ENCODE results near the gene GPSM3. TPM values are rescaled to one million over a fixed set of nuclear protein-coding genes. Genes with fewer than 3 reads are reported as not detected.
"Not testable (repeated sequence)": the region's sequence is repeated elsewhere in the genome, so short reads cannot be mapped to it uniquely, and the experiment has no call there.

Gene GPSM3
- polyA plus RNA-seq, 1 experiment: 13.3 TPM

DNA sequence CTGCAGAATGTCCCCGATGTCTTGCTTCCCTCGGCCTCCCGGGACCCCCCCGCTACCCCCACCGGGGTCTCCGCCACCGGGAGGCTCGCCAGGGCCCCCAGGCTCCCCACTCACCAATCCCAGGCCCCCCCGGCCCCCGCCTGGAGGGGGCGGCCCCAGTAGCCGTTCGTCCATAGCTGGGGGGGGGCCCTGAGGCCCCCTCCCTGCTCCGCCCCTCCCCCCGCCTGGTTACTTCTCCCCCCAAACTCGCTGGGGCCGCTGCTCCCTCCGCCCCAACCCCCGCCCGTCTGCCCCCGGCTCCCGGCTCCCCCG, 2.7 kb downstream of the GPSM3 start:
- peak overlapping the region; percentile 74 for H3K4me3 ChIP-seq (ENCODE audit: low read depth, low read length)
- peaks cover 3% of the 10 kb centered on the region; the same call in 1 of the 2 replicates for H3K36me3 ChIP-seq (ENCODE audit: control insufficient read depth, insufficient read depth, low read length)
- TF ChIP-seq, protein P1, sequence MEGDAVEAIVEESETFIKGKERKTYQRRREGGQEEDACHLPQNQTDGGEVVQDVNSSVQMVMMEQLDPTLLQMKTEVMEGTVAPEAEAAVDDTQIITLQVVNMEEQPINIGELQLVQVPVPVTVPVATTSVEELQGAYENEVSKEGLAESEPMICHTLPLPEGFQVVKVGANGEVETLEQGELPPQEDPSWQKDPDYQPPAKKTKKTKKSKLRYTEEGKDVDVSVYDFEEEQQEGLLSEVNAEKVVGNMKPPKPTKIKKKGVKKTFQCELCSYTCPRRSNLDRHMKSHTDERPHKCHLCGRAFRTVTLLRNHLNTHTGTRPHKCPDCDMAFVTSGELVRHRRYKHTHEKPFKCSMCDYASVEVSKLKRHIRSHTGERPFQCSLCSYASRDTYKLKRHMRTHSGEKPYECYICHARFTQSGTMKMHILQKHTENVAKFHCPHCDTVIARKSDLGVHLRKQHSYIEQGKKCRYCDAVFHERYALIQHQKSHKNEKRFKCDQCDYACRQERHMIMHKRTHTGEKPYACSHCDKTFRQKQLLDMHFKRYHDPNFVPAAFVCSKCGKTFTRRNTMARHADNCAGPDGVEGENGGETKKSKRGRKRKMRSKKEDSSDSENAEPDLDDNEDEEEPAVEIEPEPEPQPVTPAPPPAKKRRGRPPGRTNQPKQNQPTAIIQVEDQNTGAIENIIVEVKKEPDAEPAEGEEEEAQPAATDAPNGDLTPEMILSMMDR (IDR thresholded peaks at IDR 0.05; ENCODE audit: insufficient read depth, low read depth, low read length): no peak
- no peak for DNase-seq (ENCODE audit: low read depth)
- H3K27me3 ChIP-seq (ENCODE audit: control insufficient read depth, insufficient read depth, low read length): no peaks in the 10 kb centered on the region
- POLR2A ChIA-PET: interaction anchor here (0.8 kb wide), 1 partner anchor 12 kb away, joined by 6 read pairs; no protein-coding TSS in a partner anchor
- CTCF ChIA-PET: interaction anchor here (1.8 to 2.1 kb wide), 2 partner anchors 13 to 71 kb away, joined by 7 to 8 read pairs; no protein-coding TSS in a partner anchor

DNA sequence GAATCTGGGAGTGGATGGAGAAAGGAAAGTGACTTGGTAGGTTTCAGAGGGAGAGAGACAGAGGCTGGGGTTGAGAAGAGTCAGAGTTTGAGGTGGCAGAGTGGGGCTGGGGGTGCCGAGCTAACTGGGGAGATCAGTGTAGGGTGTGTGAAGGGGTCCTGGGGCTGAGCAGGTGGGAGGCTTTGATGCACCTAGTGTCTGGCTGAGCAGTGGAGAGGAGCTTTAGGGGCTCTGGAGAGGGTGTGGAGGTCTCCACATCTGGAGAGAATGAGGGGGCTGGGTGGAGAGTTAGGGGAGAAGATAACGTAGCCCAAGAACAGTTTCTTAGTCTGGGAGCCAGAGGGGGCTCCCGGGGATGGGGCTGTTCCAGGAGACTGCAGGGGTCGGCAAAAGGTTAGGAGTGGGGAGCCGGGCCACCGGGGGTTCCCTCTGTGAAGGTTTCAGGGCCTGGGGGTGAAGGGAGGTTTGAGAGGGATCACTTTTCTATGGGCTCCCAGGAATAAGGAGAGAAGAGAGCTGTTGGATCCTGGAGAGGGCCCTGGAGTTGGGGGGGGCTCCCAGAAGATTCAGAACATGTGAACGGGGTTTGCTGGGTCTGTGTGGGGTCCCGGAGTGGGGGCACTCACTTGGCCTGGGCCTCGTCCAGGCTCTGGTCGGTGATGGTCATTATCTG, 3.2 kb downstream of the GPSM3 start:
- Histone ChIP-seq H3K36me3 (ENCODE audit: control insufficient read depth, insufficient read depth, low read length) (peaks cover 3% of the 10 kb centered on the region; the same call in 1 of the 2 replicates), H3K4me3 (ENCODE audit: low read depth, low read length) (peak overlapping the region; percentile 74), H3K27me3 (ENCODE audit: control insufficient read depth, insufficient read depth, low read length) (no peaks in the 10 kb centered on the region)
- TF ChIP-seq, protein P1 (IDR thresholded peaks at IDR 0.05; ENCODE audit: insufficient read depth, low read depth, low read length): no peak
- POLR2A ChIA-PET: interaction anchor here (1.1 kb wide), 1 partner anchor 12 kb away, joined by 7 read pairs; no protein-coding TSS in a partner anchor
- CTCF ChIA-PET: interaction anchor here (0.6 to 1.8 kb wide), 2 partner anchors 41 to 71 kb away, joined by 3 to 8 read pairs; no protein-coding TSS in a partner anchor
- no peak for DNase-seq (ENCODE audit: low read depth)

DNA sequence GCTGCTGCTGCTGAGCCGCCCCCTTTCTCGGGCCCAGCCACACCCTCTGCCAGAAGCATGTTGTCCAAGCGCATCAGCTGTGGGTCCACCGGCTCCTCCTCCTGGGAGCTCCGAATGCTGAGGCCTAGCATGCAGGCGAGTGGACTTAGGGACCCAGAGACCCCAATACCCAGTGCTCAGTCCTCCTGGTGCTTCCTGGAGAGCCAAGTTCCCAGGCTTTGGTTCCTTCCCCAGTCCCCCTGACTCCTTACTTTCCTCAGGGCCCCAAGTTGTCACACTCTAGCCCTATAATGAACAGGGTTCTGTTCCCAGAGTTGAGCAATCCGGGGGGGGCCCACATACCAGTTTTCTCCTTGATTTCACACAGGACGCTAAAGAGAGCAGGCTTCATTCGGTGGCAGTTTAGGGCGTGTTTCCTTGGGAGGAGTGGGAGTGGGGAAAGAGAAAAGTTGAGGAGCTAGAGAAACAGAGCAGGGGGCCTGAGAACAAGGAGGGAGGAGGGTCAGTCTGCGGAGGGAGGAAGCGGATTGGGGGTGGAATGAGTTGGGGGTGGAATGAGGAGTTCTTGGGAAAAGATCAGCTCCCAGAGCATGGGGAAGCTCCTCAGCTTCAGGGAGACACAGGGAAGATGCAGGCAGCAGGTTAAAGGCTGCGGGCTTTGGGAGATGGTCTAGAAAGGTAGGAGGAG, 3.9 kb downstream of the GPSM3 start:
- ChIA-PET CTCF (interaction anchor here (0.6 to 1.8 kb wide), 2 partner anchors 41 to 70 kb away, joined by 3 to 8 read pairs; no protein-coding TSS in a partner anchor), POLR2A (interaction anchor here (1.1 kb wide), 1 partner anchor 11 kb away, joined by 7 read pairs; no protein-coding TSS in a partner anchor)
- H3K4me3 ChIP-seq (ENCODE audit: low read depth, low read length): peak overlapping the region; percentile 74
- no peaks in the 10 kb centered on the region for H3K27me3 ChIP-seq (ENCODE audit: control insufficient read depth, insufficient read depth, low read length)
- TF ChIP-seq, protein P1 (IDR thresholded peaks at IDR 0.05; ENCODE audit: insufficient read depth, low read depth, low read length): no peak
- no peak for DNase-seq (ENCODE audit: low read depth)
- peaks cover 5% of the 10 kb centered on the region for H3K36me3 ChIP-seq (ENCODE audit: control insufficient read depth, insufficient read depth, low read length)

DNA sequence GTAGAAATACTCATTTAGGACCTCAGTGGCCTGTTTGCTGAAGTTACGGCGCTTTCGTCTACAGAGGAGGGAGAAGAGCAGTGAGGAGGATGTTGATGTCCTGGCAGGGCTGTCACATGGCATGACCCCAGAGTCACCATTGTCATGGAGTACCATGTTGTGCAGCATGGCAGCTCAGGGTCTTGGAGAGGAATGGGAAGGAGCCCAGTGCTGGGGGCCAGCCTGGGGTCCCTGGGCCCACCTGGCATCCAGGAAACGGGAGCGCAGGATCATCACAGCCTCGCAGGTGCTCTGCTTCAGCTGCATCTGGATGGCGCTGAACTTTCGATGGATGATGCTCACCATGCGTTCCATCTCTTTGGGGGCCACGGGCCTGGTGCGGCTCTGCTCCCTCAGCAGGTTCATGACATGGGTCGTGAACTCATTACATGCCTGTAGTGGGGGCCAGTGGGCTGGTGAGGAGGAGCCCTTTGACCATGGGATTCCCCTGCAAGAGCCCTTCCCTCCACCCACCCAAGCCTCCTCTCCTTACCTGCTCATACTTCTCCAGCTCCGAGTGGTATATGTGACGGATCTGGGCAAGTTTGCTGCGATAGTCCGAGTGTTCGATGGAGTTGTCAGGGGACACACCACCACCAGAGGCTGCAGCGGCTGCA, 4.6 kb downstream of the GPSM3 start:
- H3K36me3 ChIP-seq (ENCODE audit: control insufficient read depth, insufficient read depth, low read length); DNase-seq (ENCODE audit: low read depth); H3K27me3 ChIP-seq (ENCODE audit: control insufficient read depth, insufficient read depth, low read length); CTCF ChIA-PET: not testable (repeated sequence)
- H3K4me3 ChIP-seq (ENCODE audit: low read depth, low read length): peak overlapping the region; percentile 74
- POLR2A ChIA-PET: interaction anchor here (1.1 kb wide), 1 partner anchor 10 kb away, joined by 7 read pairs; no protein-coding TSS in a partner anchor

DNA sequence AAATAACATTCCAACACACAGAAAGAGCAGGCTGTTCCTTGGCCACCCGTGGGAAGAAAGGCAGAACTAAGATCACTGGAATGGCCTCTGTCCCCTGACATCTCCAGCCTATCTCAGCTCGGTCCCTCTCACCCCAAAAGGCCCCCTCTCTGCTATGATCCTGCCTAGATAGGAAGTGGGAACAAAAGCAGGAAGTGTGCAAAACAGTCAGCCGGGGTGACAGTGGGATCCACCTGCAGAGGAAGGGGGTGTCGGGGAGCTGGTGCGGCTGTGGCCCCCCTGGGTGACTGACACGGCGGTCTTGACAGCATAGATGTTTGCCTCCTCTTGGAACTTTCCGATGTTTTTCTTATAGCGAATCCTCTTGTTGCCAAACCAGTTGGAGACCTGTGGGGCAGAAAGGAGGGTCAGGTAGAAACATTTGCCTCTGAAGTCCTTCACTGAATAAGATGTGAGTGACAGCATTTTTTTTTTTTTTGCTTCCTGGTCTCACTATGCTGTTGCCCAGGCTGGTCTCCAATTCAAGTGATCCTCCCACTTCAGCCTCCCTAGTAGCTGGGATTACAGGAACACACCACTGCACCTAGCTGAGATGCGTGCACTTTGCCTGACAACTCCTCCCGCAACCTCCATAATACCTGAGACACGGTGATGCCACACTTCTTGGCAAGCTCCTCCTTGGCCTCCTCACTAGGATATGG, 5.3 kb downstream of the GPSM3 start:
- POLR2A ChIA-PET: no interaction called here
- Histone ChIP-seq H3K36me3 (ENCODE audit: control insufficient read depth, insufficient read depth, low read length) (peaks cover 10% of the 10 kb centered on the region), H3K4me3 (ENCODE audit: low read depth, low read length) (no peak overlapping the region), H3K27me3 (ENCODE audit: control insufficient read depth, insufficient read depth, low read length) (no peaks in the 10 kb centered on the region)
- no peak for DNase-seq (ENCODE audit: low read depth)
- CTCF ChIA-PET: no interaction called here
- TF ChIP-seq, protein P1 (IDR thresholded peaks at IDR 0.05; ENCODE audit: insufficient read depth, low read depth, low read length): no peak

DNA sequence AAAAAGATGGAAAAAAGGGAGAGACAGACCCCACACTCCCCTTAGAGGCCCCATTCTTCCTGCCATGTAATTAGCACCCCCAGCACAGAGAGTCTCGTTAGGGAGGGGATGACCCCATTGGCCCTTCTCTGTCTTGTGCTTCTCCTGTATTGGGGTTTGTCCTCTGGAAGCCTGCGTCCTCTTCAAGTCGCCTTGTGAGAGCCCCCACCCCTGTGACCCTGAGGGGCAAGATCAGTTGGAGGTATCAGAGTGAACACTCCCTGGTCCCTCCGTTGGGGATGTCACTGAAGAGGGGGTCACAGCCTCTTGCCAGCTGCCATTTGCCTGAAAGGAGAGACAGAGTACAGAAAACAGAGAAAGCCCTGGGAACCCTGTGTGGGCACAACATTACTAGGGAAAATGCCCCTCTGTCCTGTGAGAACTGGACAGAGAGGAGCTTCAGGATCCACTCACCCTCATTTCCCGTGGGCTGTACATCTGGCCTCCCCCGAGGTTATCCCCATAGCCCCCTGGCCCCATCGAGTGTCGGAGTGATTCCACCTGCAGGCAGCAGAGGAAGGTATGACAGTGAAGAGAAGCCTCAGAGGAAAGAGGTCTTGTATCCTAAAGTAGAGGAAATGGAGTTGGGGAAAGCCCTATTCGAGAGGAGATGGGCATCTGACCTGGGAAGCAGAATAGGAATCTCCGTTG, 6.1 kb downstream of the GPSM3 start:
- DNase-seq (ENCODE audit: low read depth); H3K27me3 ChIP-seq (ENCODE audit: control insufficient read depth, insufficient read depth, low read length); H3K4me3 ChIP-seq (ENCODE audit: low read depth, low read length); POLR2A ChIA-PET; CTCF ChIA-PET: not testable (repeated sequence)
- H3K36me3 ChIP-seq (ENCODE audit: control insufficient read depth, insufficient read depth, low read length): peaks cover 11% of the 10 kb centered on the region

DNA sequence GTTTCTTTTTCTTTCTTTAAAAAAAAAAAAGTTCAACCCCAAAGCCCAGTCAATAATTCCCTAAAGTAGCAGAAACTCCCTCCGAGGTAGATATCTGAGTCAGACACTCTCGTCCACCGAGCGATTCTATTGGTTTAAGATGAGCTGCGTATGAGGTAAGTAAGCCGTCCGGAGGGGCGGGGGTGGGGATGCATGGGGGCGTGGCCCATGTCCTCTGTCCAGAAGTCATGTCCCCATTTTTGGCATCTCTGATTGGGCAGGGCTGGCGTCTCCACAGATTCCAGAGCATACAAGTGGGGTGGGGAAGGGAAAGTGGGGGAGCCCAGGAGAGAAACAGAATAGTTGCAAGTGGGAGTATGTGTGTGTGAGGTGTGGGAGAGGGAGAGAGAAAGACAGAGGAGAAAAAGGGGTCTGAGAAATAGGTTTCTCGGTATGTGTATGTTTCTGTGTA, 6.7 kb downstream of the GPSM3 start:
- POLR2A ChIA-PET; H3K4me3 ChIP-seq (ENCODE audit: low read depth, low read length); CTCF ChIA-PET; H3K27me3 ChIP-seq (ENCODE audit: control insufficient read depth, insufficient read depth, low read length): not testable (repeated sequence)
- DNase-seq (ENCODE audit: low read depth): peak; percentile 62
- H3K36me3 ChIP-seq (ENCODE audit: control insufficient read depth, insufficient read depth, low read length): peaks cover 16% of the 10 kb centered on the region

Measured in BJ (cell line).